Activated CD8-positive, alpha-beta T cell treated with anti-CD3 and anti-CD28 coated beads for 36 hours (primary cell): ENCODE measurements around the gene KCTD16. TPM values are rescaled to one million over a fixed set of nuclear protein-coding genes. Genes with fewer than 3 reads are reported as not detected.

Experiments
- ATAC-seq: fragments of 200-7000 bp; cut with Tn5 transposase; one replicate; pipeline ENCODE4 v1.10.0; 2021; ENCODE audit warnings: mild to moderate bottlenecking, moderate library complexity
- CTCF ChIA-PET: fragments of 350-600 bp; sonication (Branson Sonifier 250); formaldehyde crosslinking; loops from one replicate; lab custom pipeline; 2021; ENCODE audit warnings: antibody characterized with exemption; lab: Charles Lee
- POLR2A ChIA-PET: fragments of 350-600 bp; sonication (Branson Sonifier 250); formaldehyde crosslinking; loops from one replicate; lab custom pipeline; 2021; ENCODE audit warnings: antibody characterized with exemption; lab: Charles Lee
- DNase-seq: peaks from one replicate; pipeline ENCODE4 v3.0.0-alpha.2; 2020
- H3K27ac Mint-ChIP-seq: one replicate; pipeline ENCODE4 v1.8.0; 2021; ENCODE audit warnings: mild to moderate bottlenecking, mixed read lengths
- H3K27me3 Mint-ChIP-seq: one replicate; pipeline ENCODE4 v1.8.0; 2021; ENCODE audit warnings: mixed read lengths
- H3K36me3 Mint-ChIP-seq: one replicate; pipeline ENCODE4 v1.8.0; 2021; ENCODE audit warnings: low read depth, mixed read lengths
- H3K4me1 Mint-ChIP-seq: one replicate; pipeline ENCODE4 v1.8.0; 2021; ENCODE audit warnings: low read depth, mixed read lengths
- H3K4me3 Mint-ChIP-seq: one replicate; pipeline ENCODE4 v1.8.0; 2021; ENCODE audit warnings: mild to moderate bottlenecking, moderate library complexity, mixed read lengths
- H3K9me3 Mint-ChIP-seq: one replicate; pipeline ENCODE4 v1.8.0; 2021; ENCODE audit warnings: mixed read lengths
- CTCF ChIP-seq: fragments of 200-600 bp; IDR thresholded peaks from one replicate; pipeline ENCODE4 v1.8.0; 2022; ENCODE audit warnings: antibody characterized with exemption, mild to moderate bottlenecking
- intact Hi-C: fragments of 100-400 bp; cut with micrococcal nuclease; formaldehyde crosslinking; loops from one replicate; pipeline ENCODE4 v1.10.0; 2022
- total RNA-seq, 2 experiments: library from RNA; stranded (reverse); gene quantifications; one replicate each; pipeline ENCODE4 v1.2.3, GENCODE V29; 2021

The KCTD16 gene
- total RNA-seq, 2 experiments from 2014 or later, result 0.27 to 0.29 TPM

GRCh38 chr5:144247131-144247530, 76.5 kb downstream of the KCTD16 start:
- TF ChIP-seq CTCF, result no peak
- H3K27ac Mint-ChIP-seq, result no peak overlapping the region
- H3K4me1 Mint-ChIP-seq, result no peaks in the 10 kb centered on the region
- no peaks in the 10 kb centered on the region for H3K9me3 Mint-ChIP-seq
- DNase-seq (no peak), ATAC-seq (no peak)
- ChIA-PET CTCF (no interaction called here), POLR2A (no interaction called here)
- no peak overlapping the region for H3K4me3 Mint-ChIP-seq
- intact Hi-C loops, result no loop called here
- no peaks in the 10 kb centered on the region for H3K36me3 Mint-ChIP-seq
- H3K27me3 Mint-ChIP-seq, result peaks cover 14% of the 10 kb centered on the region

- H3K4me1 Mint-ChIP-seq, result no peaks in the 10 kb centered on the region
- H3K4me3 Mint-ChIP-seq, result no peak overlapping the region
- POLR2A ChIA-PET, result no interaction called here
- no peaks in the 10 kb centered on the region for H3K36me3 Mint-ChIP-seq
- ATAC-seq (no peak), DNase-seq (no peak)
- CTCF ChIA-PET, result interaction anchor here (1.3 kb wide), 1 partner anchor 44 kb away, joined by 3 read pairs; no protein-coding TSS in a partner anchor
- H3K27ac Mint-ChIP-seq, result no peak overlapping the region
- H3K9me3 Mint-ChIP-seq, result no peaks in the 10 kb centered on the region
- H3K27me3 Mint-ChIP-seq, result peaks cover 13% of the 10 kb centered on the region
- intact Hi-C loops, result no loop called here
- TF ChIP-seq CTCF, result no peak
These were observed 77.3 kb downstream of the KCTD16 start for GRCh38 chr5:144248015-144248414.

- Mint-ChIP-seq H3K4me3 (no peak overlapping the region), H3K27me3 (peaks cover 15% of the 10 kb centered on the region), H3K9me3 (no peaks in the 10 kb centered on the region), H3K36me3 (no peaks in the 10 kb centered on the region), H3K4me1 (no peaks in the 10 kb centered on the region), H3K27ac (no peak overlapping the region)
- POLR2A ChIA-PET, result no interaction called here
- CTCF ChIA-PET, result no interaction called here
- intact Hi-C loops, result no loop called here
- DNase-seq (no peak), ATAC-seq (no peak)
- TF ChIP-seq CTCF, result no peak
These were observed 79.2 kb downstream of the KCTD16 start for GRCh38 chr5:144249755-144250464.

- no peaks in the 10 kb centered on the region for H3K9me3 Mint-ChIP-seq
- ATAC-seq, result no peak
- H3K4me3 Mint-ChIP-seq, result no peak overlapping the region
- intact Hi-C loops, result no loop called here
- no peak for DNase-seq
- H3K27ac Mint-ChIP-seq, result no peak overlapping the region
- TF ChIP-seq CTCF, result no peak
- H3K36me3 Mint-ChIP-seq, result no peaks in the 10 kb centered on the region
- POLR2A ChIA-PET, result no interaction called here
- CTCF ChIA-PET, result no interaction called here
- peaks cover 9% of the 10 kb centered on the region for H3K27me3 Mint-ChIP-seq
- no peaks in the 10 kb centered on the region for H3K4me1 Mint-ChIP-seq
These were observed 83.9 kb downstream of the KCTD16 start for GRCh38 chr5:144254552-144254951.

- no peak for TF ChIP-seq CTCF
- DNase-seq (no peak), ATAC-seq (no peak)
- H3K4me3 Mint-ChIP-seq, result no peak overlapping the region
- H3K27ac Mint-ChIP-seq, result no peak overlapping the region
- ChIA-PET CTCF (interaction anchor here (1.6 kb wide), 1 partner anchor 56 kb away, joined by 5 read pairs; no protein-coding TSS in a partner anchor), POLR2A (interaction anchor here (0.6 kb wide), 1 partner anchor 1327 kb away, joined by 3 read pairs; no protein-coding TSS in a partner anchor)
- no peaks in the 10 kb centered on the region for H3K4me1 Mint-ChIP-seq
- H3K9me3 Mint-ChIP-seq, result no peaks in the 10 kb centered on the region
- no peaks in the 10 kb centered on the region for H3K36me3 Mint-ChIP-seq
- peaks cover 14% of the 10 kb centered on the region for H3K27me3 Mint-ChIP-seq
- intact Hi-C loops, result no loop called here
These were observed 89.4 kb downstream of the KCTD16 start for GRCh38 chr5:144260121-144260520.
